GM12878 (cell line): ENCODE measurements around the gene RNF150. TPM values are rescaled to one million over a fixed set of nuclear protein-coding genes. Genes with fewer than 3 reads are reported as not detected.

Experiments used
- ATAC-seq: fragments of 200-7000 bp; cut with Tn5 transposase; 3 replicates; pipeline ENCODE4 v1.9.1; 2020; ENCODE audit warnings: mild to moderate bottlenecking, moderate library complexity
- BruUV-seq: library from RNA; stranded (reverse); fragments of 400-500 nt; replicated peaks from 2 replicates; lab custom pipeline; 2021; lab: Mats Ljungman, UMichigan
- CTCF ChIA-PET: fragments of 300-600 bp; sonication (Branson Sonifier 250); formaldehyde crosslinking; extraction: SDS; loops from one replicate; lab custom pipeline; 2021; ENCODE audit warnings: inconsistent platforms; lab: Yijun Ruan, JAX
- POLR2A ChIA-PET: fragments of 350-600 bp; formaldehyde crosslinking; extraction: SDS; loops from one replicate; lab custom pipeline; 2021; ENCODE audit warnings: inconsistent platforms; lab: Charles Lee
- RAD21 ChIA-PET: fragments of 300-600 bp; sonication (Branson Sonifier 250); formaldehyde crosslinking; loops from one replicate; lab custom pipeline; 2023; ENCODE audit warnings: antibody characterized with exemption; ENCODE audit not compliant: unreplicated experiment; lab: Charles Lee
- SMC1A ChIA-PET: fragments of 300-600 bp; sonication (Branson Sonifier 250); formaldehyde crosslinking; loops from one replicate; lab custom pipeline; 2023; ENCODE audit not compliant: unreplicated experiment, uncharacterized antibody; lab: Charles Lee
- DNase-seq: peaks from one replicate; pipeline ENCODE4 v3.0.0-alpha.2; 2011; ENCODE audit warnings: low read depth, low spot score
- FAIRE-seq: peaks from 3 replicates; lab custom pipeline; 2011; peaks lifted over from hg19 to GRCh38; lab: Jason Lieb, UNC
- H2AFZ ChIP-seq: 2 replicates; pipeline ENCODE4 v1.6.0; 2011; ENCODE audit warnings: low read depth, low read length, control low read depth; ENCODE audit not compliant: control insufficient read depth
- H3K27ac ChIP-seq: 2 replicates; pipeline ENCODE4 v1.5.1; 2011; ENCODE audit warnings: control low read depth; ENCODE audit not compliant: control insufficient read depth, insufficient read depth
- H3K27me3 ChIP-seq, 2 experiments: replicated peaks in 1 of 2; 2 replicates each; pipeline versions ENCODE4 v1.6.0 to v1.6.1; 2011; ENCODE audit warnings: low read length in 1 of 2; ENCODE audit not compliant: control insufficient read depth in 2 of 2, insufficient read depth in 2 of 2
- H3K36me3 ChIP-seq, 2 experiments: 2 replicates each; pipeline ENCODE4 v1.5.1; 2011; ENCODE audit warnings: low read length in 1 of 2; ENCODE audit not compliant: control insufficient read depth in 2 of 2, insufficient read depth in 2 of 2
- H3K4me1 ChIP-seq: 2 replicates; pipeline ENCODE4 v1.6.1; 2011; ENCODE audit warnings: mild to moderate bottlenecking, low read length, moderate library complexity, mixed read lengths; ENCODE audit not compliant: control insufficient read depth, insufficient read depth
- H3K4me2 ChIP-seq: 2 replicates; pipeline ENCODE4 v1.6.0; 2011; ENCODE audit warnings: control low read depth; ENCODE audit not compliant: control insufficient read depth, insufficient read depth
- H3K4me3 ChIP-seq: fragments of 200-600 bp; sonication (generic); 2 replicates; pipeline ENCODE4 v1.5.1; 2016
- H3K79me2 ChIP-seq: 2 replicates; pipeline ENCODE4 v1.6.0; 2011; ENCODE audit warnings: low read length; ENCODE audit not compliant: control insufficient read depth, insufficient read depth
- H3K9ac ChIP-seq: 2 replicates; pipeline ENCODE4 v1.8.0; 2011; ENCODE audit warnings: low read length, control low read depth, mixed read lengths; ENCODE audit not compliant: control insufficient read depth, insufficient read depth
- H3K9me3 ChIP-seq: replicated peaks from 3 replicates; pipeline ENCODE4 v1.5.1; 2011; ENCODE audit warnings: mild to moderate bottlenecking, low read length; ENCODE audit not compliant: control insufficient read depth, insufficient read depth
- H4K20me1 ChIP-seq: 2 replicates; pipeline ENCODE4 v1.6.0; 2011; ENCODE audit not compliant: control insufficient read depth, insufficient read depth
- ATF3 ChIP-seq: IDR thresholded peaks from 2 replicates; pipeline ENCODE4 v1.6.1; 2011; ENCODE audit warnings: low read depth, mild to moderate bottlenecking, low read length, moderate library complexity, borderline replicate concordance; ENCODE audit errors: extremely low read depth
- FOXK2 ChIP-seq: fragments of 450-650 bp; IDR thresholded peaks from 2 replicates; pipeline ENCODE4 v1.6.1; 2017; ENCODE audit warnings: mild to moderate bottlenecking, moderate library complexity
- FOXM1 ChIP-seq: IDR thresholded peaks from 2 replicates; pipeline ENCODE4 v1.6.1; 2012; ENCODE audit warnings: low read depth, mild to moderate bottlenecking, inconsistent platforms, low read length, moderate library complexity
- IRF5 ChIP-seq: fragments of 450-650 bp; IDR thresholded peaks from 2 replicates; pipeline ENCODE4 v1.6.1; 2017; ENCODE audit warnings: borderline replicate concordance
- JUNB ChIP-seq: IDR thresholded peaks from 2 replicates; pipeline ENCODE4 v1.6.1; 2016; ENCODE audit warnings: antibody characterized with exemption, mild to moderate bottlenecking
- MYB ChIP-seq: fragments of 150-350 bp; IDR thresholded peaks from 2 replicates; pipeline ENCODE4 v1.6.1; 2014; ENCODE audit warnings: mild to moderate bottlenecking, low read depth, low read length, borderline replicate concordance
- NR2C2 ChIP-seq: IDR thresholded peaks from 2 replicates; pipeline ENCODE4 v1.6.1; 2011; ENCODE audit warnings: borderline replicate concordance, low read depth; ENCODE audit not compliant: control insufficient read depth, insufficient read length
- in situ Hi-C: fragments of 300-500 bp; cut with MboI; formaldehyde crosslinking; loops from 9 replicates; pipeline ENCODE4 v1.14.3; 2018; ENCODE audit warnings: mixed read lengths
- intact Hi-C: fragments of 100-400 bp; cut with micrococcal nuclease; formaldehyde crosslinking; loops from one replicate; pipeline ENCODE4 v1.14.2; 2022; ENCODE audit not compliant: unreplicated experiment
- polyA plus RNA-seq, 11 experiments: library from polyadenylated mRNA; depleted of rRNA in 4 of 11; unstranded in 6 of 11; stranded (reverse) in 5 of 11; fragments of >200 nt; fragmentation: Nextera tagmentation in 4 of 11; fragmentation: Illumina TruSeq in 1 of 11; extraction: Ambion mirVana in 4 of 11; extraction: Trizol in 1 of 11; gene quantifications; 1 replicate in 1 of 11; 2 replicates in 10 of 11; pipeline versions ENCODE4 v1.2.1 to v1.2.3, GENCODE V29; 2011 to 2016; ENCODE audit warnings: inconsistent platforms in 2 of 11, missing spikeins in 2 of 11, low read depth in 1 of 11
- total RNA-seq, 4 experiments: library from RNA; depleted of rRNA in 3 of 4; stranded (reverse); fragments of >200 nt in 3 of 4; fragmentation: Illumina TruSeq in 1 of 4; extraction: Trizol in 1 of 4; gene quantifications; 2 replicates each; pipeline versions ENCODE4 v1.2.1 to v1.2.3, GENCODE V29; 2013 to 2021

The RNF150 gene
- total and polyA plus RNA-seq, 10 of the 15 experiments (the other 5 are each of a cell fraction or from before 2014, with no cell fraction given) = 0.01 to 2.3 (median 0.04) TPM; not detected in 6

- no peaks in the 10 kb centered on the region for H3K36me3 ChIP-seq
- DNase-seq = no peak
- ChIA-PET RAD21 (no interaction called here), POLR2A (no interaction called here), SMC1A (no interaction called here), CTCF (interaction anchor here (1.0 kb wide), 1 partner anchor 12 kb away, joined by 3 read pairs; no protein-coding TSS in a partner anchor)
- no peaks in the 10 kb centered on the region for H3K27me3 ChIP-seq
- TF ChIP-seq IRF5 = no peak
- TF ChIP-seq FOXM1 = no peak
- no peak for TF ChIP-seq MYB
- no peak for TF ChIP-seq ATF3
- TF ChIP-seq JUNB = no peak
- no peak for TF ChIP-seq FOXK2
- TF ChIP-seq NR2C2 = no peak
- no peak overlapping the region for H3K9ac ChIP-seq
- H3K4me3 ChIP-seq = no peak overlapping the region
- no TSS peak for BruUV-seq
- no peaks in the 10 kb centered on the region for H3K79me2 ChIP-seq
- FAIRE-seq = no peak
- H2AFZ ChIP-seq = no peak overlapping the region
- no peaks in the 10 kb centered on the region for H3K9me3 ChIP-seq
- ATAC-seq = no peak
- in situ Hi-C loops (no loop called here), intact Hi-C loops (no loop called here)
- H3K4me1 ChIP-seq = no peaks in the 10 kb centered on the region
- H3K4me2 ChIP-seq = no peak overlapping the region
- no peak overlapping the region for H3K27ac ChIP-seq
- no peaks in the 10 kb centered on the region for H4K20me1 ChIP-seq
Observed at GRCh38 chr4:141035920-141036319, 97.3 kb downstream of the RNF150 start.
